ES-I3 (cell line): ENCODE results near the gene RNF212.

Experiments
- H3K36me3 ChIP-seq: 2 replicates; pipeline ENCODE4 v1.6.1; 2013; ENCODE audit warnings: mild to moderate bottlenecking, low read length, control low read depth, moderate library complexity; ENCODE audit not compliant: insufficient read depth
- H3K4me1 ChIP-seq: 2 replicates; pipeline ENCODE4 v1.6.1; 2013; ENCODE audit warnings: mild to moderate bottlenecking, control low read depth, low read length; ENCODE audit not compliant: insufficient read depth
- H3K9ac ChIP-seq: 2 replicates; pipeline ENCODE4 v1.6.1; 2013; ENCODE audit warnings: low read depth, mild to moderate bottlenecking, low read length, moderate library complexity
- H3K9me3 ChIP-seq: 2 replicates; pipeline ENCODE4 v1.6.1; 2013; ENCODE audit warnings: mild to moderate bottlenecking, low read length, moderate library complexity; ENCODE audit not compliant: control insufficient read depth, insufficient read depth

RNF212 gene

DNA sequence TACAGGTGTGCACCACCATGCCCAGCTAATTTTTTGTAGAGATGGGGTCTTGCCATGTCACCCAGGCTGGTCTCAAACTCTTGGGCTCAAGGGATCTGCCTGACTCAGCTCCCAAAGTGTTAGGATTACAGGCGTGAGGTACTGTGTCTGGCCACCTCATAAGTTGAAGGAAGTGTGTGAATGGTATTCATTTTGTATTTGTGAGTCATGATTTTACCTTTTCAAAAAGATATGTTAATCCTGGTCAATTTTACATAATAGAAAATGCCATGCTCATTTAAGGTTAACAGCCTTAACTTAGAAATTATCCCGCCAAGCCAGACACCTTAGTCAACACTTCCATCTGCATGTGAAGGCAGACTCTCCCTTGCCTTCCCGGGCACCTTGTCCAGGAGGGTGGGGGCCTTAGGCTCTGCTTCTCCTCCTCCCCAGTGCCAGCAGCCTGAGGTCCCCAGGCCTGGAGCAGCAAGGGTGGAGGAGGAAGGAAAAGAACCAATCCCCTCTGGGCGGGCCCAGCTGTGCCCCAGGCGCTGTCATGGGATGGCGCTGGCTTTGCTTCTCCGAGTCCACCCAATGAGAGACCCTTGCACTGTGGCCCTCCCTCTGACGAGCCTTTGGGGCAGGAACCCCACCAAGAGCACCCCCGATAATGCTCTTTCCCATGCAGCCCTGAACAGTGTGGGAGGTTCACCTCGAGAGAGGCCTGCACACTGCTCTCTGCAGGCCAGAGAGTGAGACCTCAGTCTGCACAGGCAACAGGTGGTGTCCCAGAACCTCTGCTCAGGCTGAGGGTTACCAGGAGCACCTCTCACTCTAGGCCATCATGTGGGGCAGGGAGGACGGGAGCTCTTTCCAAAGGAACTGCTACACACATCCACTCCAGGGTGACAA, 37.3 kb downstream of the RNF212 start:
- H3K4me1 ChIP-seq = no peaks in the 10 kb centered on the region
- H3K36me3 ChIP-seq = no peaks in the 10 kb centered on the region
- H3K9ac ChIP-seq = no peak overlapping the region
- H3K9me3 ChIP-seq = peaks cover 4% of the 10 kb centered on the region; the same call in 1 of the 2 replicates

DNA sequence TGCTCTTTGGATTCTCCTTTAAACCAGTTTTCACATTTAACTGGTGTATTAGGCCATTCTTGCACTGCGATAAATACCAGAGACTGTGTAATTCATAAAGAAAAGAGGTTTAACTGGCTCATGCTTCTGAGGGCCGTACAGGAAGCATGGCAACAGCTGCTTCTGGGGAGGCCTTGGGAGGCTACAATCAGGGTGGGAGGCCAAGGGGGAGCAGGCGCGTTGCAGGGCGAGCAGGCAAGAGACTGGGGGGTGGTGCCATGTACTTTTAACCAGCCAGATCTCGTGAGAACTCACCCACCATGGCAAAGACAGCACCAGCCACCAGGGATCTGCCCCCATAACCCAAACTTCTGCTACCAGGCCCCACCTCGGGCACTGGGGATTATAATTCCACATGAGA, 38.1 kb downstream of the RNF212 start:
- H3K9me3 ChIP-seq = peaks cover 4% of the 10 kb centered on the region; the same call in 1 of the 2 replicates
- H3K36me3 ChIP-seq = no peaks in the 10 kb centered on the region
- H3K9ac ChIP-seq = no peak overlapping the region
- no peaks in the 10 kb centered on the region for H3K4me1 ChIP-seq

DNA sequence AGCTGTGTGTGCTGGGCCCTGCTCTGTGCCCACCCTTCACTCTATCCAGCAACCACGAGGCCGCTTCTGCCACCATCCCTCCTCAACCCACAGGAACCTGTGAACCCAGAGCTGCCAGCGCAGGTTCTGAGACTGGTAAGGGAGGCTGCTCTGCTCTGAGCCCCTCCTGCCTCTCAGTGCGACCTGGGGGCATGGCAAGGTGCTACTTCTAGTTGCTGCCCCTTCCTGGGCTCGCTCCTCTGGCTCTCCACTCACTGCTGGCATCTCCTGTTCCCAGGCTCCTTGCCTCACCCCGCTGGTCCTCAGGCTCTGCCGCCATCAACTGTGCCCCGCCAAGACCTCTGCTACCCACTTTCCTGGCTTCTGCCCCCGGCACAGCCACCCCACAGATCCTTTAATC, 39.3 kb downstream of the RNF212 start:
- Histone ChIP-seq H3K4me1 (no peaks in the 10 kb centered on the region), H3K9me3 (peaks cover 4% of the 10 kb centered on the region; the same call in 1 of the 2 replicates), H3K36me3 (no peaks in the 10 kb centered on the region), H3K9ac (no peak overlapping the region)

DNA sequence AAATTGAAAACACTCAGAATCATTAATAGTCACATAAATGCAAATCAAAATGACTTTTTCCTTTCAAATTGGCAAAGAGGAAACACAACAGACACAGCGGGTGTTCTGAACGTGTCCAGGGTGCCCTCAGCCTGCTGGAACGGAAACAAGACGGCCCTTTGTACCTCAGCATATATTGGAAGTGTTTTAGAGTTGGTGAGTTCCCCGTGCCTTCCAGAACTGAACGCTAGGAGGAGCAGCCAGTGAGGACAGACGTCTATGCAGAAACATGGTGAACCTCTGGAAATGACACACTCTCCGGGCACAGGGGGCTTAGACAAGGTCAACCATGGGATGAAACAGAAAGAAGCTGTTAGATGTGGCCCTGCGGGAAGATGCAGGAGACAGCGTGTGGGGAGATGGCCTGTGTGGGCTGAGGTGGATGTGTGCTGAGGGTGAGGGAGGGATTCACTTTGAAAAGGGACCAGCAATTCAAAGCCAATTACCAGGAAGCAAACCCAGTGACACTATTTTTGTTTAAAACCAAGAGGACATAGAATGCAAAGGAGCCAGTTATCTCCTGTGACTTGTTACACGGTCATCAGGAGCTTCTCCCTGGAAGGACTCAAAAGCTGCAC, 40.4 kb downstream of the RNF212 start:
- Histone ChIP-seq H3K9me3 (peaks cover 4% of the 10 kb centered on the region; the same call in 1 of the 2 replicates), H3K36me3 (no peaks in the 10 kb centered on the region), H3K4me1 (no peaks in the 10 kb centered on the region), H3K9ac (no peak overlapping the region)

DNA sequence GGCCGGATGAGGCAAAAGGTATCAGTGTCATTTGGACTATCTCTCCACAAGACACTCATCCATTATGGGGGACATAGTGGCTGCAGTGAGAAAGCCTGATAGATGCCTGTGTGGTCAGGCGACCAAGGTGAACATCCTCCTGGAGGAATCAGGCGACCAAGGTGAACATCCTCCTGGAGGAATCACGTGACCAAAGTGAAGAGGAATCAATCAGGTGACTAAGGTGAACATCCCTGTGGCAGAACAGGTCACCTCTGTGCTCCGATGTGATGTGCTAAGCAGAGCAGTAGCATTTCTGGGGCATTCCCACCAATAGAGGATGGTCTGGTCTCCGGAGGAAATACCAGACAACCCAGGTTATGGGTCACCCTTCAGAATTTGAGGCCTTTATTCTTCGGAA, 44.0 kb downstream of the RNF212 start:
- H3K4me1 ChIP-seq = no peaks in the 10 kb centered on the region

DNA sequence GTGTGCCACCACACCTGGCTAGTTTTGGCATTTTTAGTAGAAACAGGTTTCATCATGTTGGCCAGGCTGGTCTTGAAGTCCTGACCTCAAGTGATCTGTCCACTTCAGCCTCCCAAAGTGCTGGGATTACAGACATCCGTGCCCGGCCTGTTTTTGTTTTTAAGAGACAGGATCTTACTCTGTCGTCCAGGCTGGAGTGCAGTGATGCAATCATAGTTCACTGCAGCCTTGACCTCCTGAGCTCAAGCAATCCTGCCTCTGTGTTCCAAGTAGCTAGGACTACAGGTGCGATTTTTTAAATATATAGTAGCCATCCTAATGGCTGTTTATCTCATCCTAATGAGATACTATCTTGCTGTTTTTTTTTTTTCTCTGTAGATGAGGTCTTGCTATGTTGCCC, 47.6 kb downstream of the RNF212 start:
- H3K9me3 ChIP-seq = no peaks in the 10 kb centered on the region

More for the DNA sequence above, 44.0 kb downstream of the RNF212 start:
- no peak overlapping the region for H3K9ac ChIP-seq
- peaks cover 4% of the 10 kb centered on the region; the same call in 1 of the 2 replicates for H3K9me3 ChIP-seq
- H3K36me3 ChIP-seq = no peaks in the 10 kb centered on the region

DNA sequence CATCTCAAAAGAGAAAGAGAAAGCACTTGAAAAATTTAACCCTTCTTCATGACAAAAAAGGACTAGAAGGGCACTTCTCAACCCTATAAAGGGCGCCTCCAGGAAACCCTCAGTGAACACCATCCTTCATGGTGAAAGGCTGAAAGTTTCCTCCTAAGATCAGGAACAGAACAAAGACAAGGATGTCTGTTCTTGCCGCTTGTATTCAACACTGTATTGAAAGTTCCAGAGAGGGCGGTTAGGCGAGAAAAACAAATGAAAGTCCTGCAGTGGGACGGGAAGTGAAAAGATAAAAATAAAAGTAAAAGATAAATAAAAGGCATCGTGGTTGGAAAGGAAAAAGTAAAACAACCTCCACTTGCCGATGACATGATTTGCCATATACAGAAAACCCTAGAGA, 50.9 kb downstream of the RNF212 start:
- H3K9me3 ChIP-seq = no peaks in the 10 kb centered on the region
- H3K36me3 ChIP-seq = no peaks in the 10 kb centered on the region
- no peaks in the 10 kb centered on the region for H3K4me1 ChIP-seq
- no peak overlapping the region for H3K9ac ChIP-seq

More for the DNA sequence above, 47.6 kb downstream of the RNF212 start:
- Histone ChIP-seq H3K9ac (no peak overlapping the region), H3K36me3 (no peaks in the 10 kb centered on the region), H3K4me1 (no peaks in the 10 kb centered on the region)

DNA sequence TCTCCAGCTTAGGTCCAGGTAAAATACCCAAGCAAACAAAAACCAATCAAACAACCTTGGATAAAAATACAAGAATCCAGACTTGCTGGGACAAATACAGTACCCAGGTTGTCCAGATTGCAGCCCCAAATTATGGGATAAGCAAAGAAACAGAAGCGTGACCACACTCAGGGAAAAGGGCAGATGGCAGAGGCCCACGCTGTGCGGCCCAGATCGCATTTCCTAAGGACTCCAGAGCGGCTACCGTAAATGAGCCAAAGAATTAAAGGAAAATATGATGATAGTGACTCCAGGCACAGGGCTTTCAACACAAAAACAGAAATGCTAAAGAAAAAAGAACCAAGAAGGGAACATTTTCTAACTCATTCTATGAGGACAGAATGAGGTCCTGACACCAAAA, 51.6 kb downstream of the RNF212 start:
- no peaks in the 10 kb centered on the region for H3K36me3 ChIP-seq
- no peak overlapping the region for H3K9ac ChIP-seq
- no peaks in the 10 kb centered on the region for H3K4me1 ChIP-seq
- H3K9me3 ChIP-seq = no peaks in the 10 kb centered on the region

DNA sequence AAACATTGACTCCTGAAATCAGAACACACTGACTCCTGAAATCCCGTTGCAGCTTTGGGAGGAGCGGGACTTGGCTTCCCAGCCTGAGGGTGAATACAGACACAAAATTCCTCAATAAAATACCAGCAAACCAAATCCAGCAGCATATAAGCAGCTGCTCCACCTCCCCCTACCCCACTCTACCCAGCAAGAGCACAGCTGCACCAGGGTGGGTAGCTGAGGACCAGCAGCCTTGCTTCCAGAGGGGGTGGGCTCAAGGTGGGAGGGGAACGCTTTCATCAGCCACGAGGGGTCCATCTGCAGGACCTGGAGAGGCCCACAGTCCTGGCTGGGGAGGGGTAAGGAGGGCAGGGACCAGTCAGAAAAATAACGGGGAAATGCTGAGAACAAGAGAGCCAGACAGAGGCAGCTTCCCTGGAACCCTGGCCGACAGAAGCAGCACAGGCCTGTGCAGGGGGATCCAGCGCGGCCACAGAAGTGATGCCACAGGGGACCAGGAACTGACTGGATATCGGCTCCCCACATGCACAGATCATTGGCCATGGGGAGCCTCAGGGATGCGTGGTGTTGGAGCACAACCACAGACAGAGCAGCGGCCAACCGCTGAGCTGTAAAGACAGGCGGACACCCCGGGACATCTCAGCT, 52.2 kb downstream of the RNF212 start:
- Histone ChIP-seq H3K9me3 (no peaks in the 10 kb centered on the region), H3K36me3 (no peaks in the 10 kb centered on the region), H3K9ac (no peak overlapping the region), H3K4me1 (no peaks in the 10 kb centered on the region)

DNA sequence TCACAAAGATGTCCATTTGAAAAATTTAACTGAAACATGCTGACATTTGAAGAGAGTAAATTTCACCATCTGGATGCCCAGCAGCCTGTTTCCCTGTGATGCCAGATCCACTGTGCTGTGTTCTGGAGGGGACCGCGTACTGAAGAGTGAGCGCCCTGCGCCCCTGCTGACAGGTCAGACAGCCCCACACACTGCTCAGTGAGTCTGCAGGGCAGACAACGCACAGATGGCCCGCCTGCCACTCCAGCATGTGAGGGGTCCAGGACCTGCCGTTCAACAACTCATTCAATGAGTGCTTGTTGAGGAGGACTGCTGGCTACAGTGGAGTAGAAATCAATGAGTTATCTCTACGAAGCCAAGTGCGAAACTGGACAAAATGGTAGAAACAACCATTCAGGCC, 52.7 kb downstream of the RNF212 start:
- Histone ChIP-seq H3K36me3 (no peaks in the 10 kb centered on the region), H3K4me1 (no peaks in the 10 kb centered on the region), H3K9ac (no peak overlapping the region), H3K9me3 (no peaks in the 10 kb centered on the region)

DNA sequence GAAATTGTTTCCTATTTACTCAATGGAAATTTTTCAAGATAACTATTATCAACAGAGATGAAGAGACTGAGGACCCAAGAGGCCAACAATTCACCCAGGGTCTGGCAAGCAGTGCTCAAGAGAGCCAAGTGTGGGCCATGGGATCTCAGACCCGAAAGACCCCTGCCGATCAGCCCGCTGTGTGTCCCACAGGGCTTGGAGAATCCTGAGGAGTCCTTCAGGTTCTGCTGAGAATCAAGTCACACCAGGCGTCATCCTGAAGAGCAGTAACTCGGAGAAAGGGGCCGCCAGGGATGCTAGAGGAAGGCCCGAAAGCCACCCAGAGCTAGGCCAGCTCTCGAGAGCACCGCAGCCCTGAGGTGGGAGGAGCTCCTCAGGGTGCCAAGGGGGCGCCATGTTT, 53.2 kb downstream of the RNF212 start:
- no peaks in the 10 kb centered on the region for H3K4me1 ChIP-seq
- no peaks in the 10 kb centered on the region for H3K9me3 ChIP-seq
- no peaks in the 10 kb centered on the region for H3K36me3 ChIP-seq
- no peak overlapping the region for H3K9ac ChIP-seq

DNA sequence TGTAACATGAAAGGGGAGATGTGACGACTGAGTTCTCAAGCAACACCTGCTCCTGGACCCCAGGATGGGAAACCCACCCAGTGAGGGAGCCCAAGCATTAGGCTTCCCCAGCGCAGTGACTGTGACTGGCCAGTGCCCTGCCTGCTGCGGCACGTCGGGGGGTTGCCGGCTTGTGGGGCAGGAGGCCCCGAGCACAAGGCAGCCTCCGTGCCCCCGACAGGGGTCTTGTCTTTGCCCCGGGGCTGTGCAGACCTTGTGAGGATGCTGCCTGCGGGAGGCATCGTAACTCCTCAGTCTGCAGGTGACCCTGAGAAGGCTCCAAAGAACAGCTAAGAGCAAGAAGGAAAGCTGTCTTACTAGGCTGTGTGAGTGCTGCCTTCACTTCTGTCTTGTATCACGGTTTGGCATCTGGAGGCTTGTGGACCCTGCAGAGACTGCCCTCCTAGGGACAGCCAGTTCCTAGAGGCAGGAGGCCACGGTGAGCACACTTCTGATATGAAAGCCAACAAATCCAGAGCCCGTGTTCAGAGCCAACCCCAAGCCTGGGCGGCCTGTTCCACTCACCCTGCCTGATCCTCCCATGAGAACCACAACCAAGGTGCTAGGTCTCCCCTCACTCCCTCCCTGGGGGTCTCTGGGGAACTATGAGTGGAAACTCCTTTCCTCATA, 54.2 kb downstream of the RNF212 start:
- no peaks in the 10 kb centered on the region for H3K9me3 ChIP-seq
- no peak overlapping the region for H3K9ac ChIP-seq
- H3K4me1 ChIP-seq = no peaks in the 10 kb centered on the region
- no peaks in the 10 kb centered on the region for H3K36me3 ChIP-seq

DNA sequence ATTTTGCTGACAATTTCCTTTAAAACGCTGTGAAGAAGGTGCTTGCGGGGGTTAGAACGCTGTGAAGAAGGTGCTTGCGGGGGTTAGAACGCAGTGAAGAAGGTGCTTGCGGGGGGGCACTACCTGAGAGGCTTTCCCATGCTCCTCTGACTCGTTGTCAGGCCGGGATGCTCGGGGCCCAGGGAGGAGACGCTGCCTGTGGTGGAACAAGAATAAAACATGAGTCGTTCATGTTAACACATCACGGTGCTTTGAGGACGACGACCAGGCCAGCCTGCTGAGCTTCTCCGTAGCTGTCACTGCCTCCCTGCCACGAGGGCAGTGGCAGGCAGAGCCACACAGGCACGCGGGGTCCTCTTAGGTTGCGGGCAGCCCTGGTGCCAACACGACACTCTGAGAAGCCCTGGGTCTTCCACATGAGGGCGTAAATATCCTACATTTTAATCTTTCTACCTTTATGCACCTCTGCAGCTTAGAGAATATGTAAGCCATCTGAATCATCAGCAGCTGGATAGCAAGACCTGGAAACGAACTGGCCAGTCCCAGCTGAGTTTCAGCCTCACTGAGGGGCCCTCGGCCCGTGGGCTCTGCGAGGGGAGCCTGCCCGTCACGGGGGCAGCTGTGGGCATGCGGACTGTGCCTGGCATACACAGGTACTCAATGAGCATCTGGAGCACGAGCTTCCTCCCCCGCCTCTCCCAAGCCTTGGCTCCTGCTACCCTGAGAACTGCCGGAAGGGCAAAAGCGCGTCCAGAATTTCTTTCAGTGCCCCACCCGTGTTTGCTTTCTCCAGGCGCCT, 55.0 kb downstream of the RNF212 start:
- Histone ChIP-seq H3K4me1 (no peaks in the 10 kb centered on the region), H3K36me3 (no peaks in the 10 kb centered on the region), H3K9me3 (no peaks in the 10 kb centered on the region), H3K9ac (no peak overlapping the region)

DNA sequence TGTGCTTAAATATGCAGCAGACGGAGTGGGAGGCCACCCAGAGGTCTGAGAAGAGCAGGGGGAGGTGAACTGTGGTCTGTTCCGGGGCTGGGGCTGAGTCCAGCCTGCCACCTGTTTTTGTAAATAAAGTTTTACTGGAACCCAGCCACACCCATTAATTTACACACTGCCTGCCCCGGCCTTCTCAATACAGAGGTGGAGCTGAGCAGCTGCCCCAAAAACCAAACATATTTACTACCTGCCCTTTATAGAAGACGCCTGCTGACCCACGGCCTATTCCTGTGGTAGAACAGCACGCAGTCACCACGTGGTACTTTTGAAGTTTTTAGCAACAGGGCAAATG, 56.0 kb downstream of the RNF212 start:
- Histone ChIP-seq H3K9me3 (no peaks in the 10 kb centered on the region), H3K36me3 (no peaks in the 10 kb centered on the region), H3K4me1 (no peaks in the 10 kb centered on the region), H3K9ac (no peak overlapping the region)
